HCT116 (cell line): ENCODE measurements around the gene MUSTN1. TPM values are rescaled to one million over a fixed set of nuclear protein-coding genes. Genes with fewer than 3 reads are reported as not detected.

Experiments
- ATAC-seq: fragments of 200-7000 bp; cut with Tn5 transposase; 2 replicates; pipeline ENCODE4 v1.9.1; 2020; ENCODE audit warnings: mild to moderate bottlenecking, moderate library complexity
- BruUV-seq: library from RNA; stranded (reverse); fragments of 400-500 nt; replicated peaks from 2 replicates; lab custom pipeline; 2021; lab: Mats Ljungman, UMichigan
- CTCF ChIA-PET: fragments of 300-600 bp; sonication (Branson Sonifier 250); formaldehyde crosslinking; loops from one replicate; lab custom pipeline; 2021; ENCODE audit warnings: antibody characterized with exemption; lab: Charles Lee
- POLR2A ChIA-PET: fragments of 300-600, 350-600 bp; sonication (Branson Sonifier 250); formaldehyde crosslinking; loops from one replicate; lab custom pipeline; 2021; ENCODE audit warnings: antibody characterized with exemption; lab: Charles Lee
- RAD21 ChIA-PET, 2 experiments: fragments of 300-600 bp; sonication (Branson Sonifier 250); formaldehyde crosslinking; loops; one replicate each; lab custom pipeline; 2023; ENCODE audit warnings: low total read pairs in 2 of 2; ENCODE audit not compliant: uncharacterized antibody in 2 of 2, unreplicated experiment in 2 of 2, low non-redundant PET in 1 of 2; lab: Charles Lee
- DNase-seq: peaks from one replicate; pipeline ENCODE4 v3.0.0-alpha.2; 2010; ENCODE audit warnings: low read depth, low spot score
- H2AFZ ChIP-seq: fragments of 200-600 bp; shearing (Covaris generic), sonication (generic); 2 replicates; pipeline ENCODE4 v1.6.1; 2017; ENCODE audit warnings: low read depth, mixed run types, mixed read lengths, antibody characterized with exemption, low read length; ENCODE audit not compliant: poor library complexity, severe bottlenecking
- H3K27ac ChIP-seq: 2 replicates; pipeline ENCODE4 v1.5.1; 2012; ENCODE audit warnings: low read depth, low read length
- H3K27me3 ChIP-seq: fragments of 200-600 bp; sonication (generic); 2 replicates; pipeline ENCODE4 v1.6.1; 2016; ENCODE audit warnings: mixed run types, low read length, mixed read lengths; ENCODE audit not compliant: insufficient read depth
- H3K36me3 ChIP-seq, 2 experiments: fragments of 200-500 bp in 1 of 2; fragments of 200-600 bp in 1 of 2; sonication (Bioruptor generic) in 1 of 2; sonication (generic) in 1 of 2; 2 replicates each; pipeline versions ENCODE4 v1.5.1 to v1.6.1; 2014 to 2016; ENCODE audit warnings: low read length in 2 of 2, inconsistent platforms in 1 of 2, mixed read lengths in 1 of 2, mixed run types in 1 of 2; ENCODE audit not compliant: insufficient read depth in 2 of 2, control insufficient read depth in 1 of 2
- H3K4me1 ChIP-seq, 2 experiments: fragments of 200-600 bp in 1 of 2; sonication (generic) in 1 of 2; 2 replicates each; pipeline versions ENCODE4 v1.5.1 to v1.6.1; 2012 to 2017; ENCODE audit warnings: low read length in 2 of 2, inconsistent platforms in 1 of 2, mild to moderate bottlenecking in 1 of 2, mixed read lengths in 1 of 2, mixed run types in 1 of 2, moderate library complexity in 1 of 2; ENCODE audit not compliant: insufficient read depth in 2 of 2, control insufficient read depth in 1 of 2
- H3K4me2 ChIP-seq: fragments of 200-600 bp; sonication (generic); 2 replicates; pipeline ENCODE4 v1.6.1; 2017; ENCODE audit warnings: mixed run types, low read length, mixed read lengths
- H3K4me3 ChIP-seq, 2 experiments: fragments of 200-600 bp in 1 of 2; sonication (generic) in 1 of 2; replicated peaks in 1 of 2; 2 replicates each; pipeline ENCODE4 v1.5.1; 2011 to 2016; ENCODE audit warnings: low read length in 2 of 2, control low read depth in 1 of 2, low read depth in 1 of 2, mild to moderate bottlenecking in 1 of 2, mixed read lengths in 1 of 2, mixed run types in 1 of 2
- H3K79me2 ChIP-seq: fragments of 200-600 bp; sonication (generic); 2 replicates; pipeline ENCODE4 v1.6.1; 2017; ENCODE audit warnings: mild to moderate bottlenecking, mixed run types, low read length, moderate library complexity, mixed read lengths; ENCODE audit not compliant: insufficient read depth
- H3K9ac ChIP-seq: fragments of 200-600 bp; sonication (generic); 2 replicates; pipeline ENCODE4 v1.6.1; 2016; ENCODE audit warnings: low read length, mixed read lengths
- H3K9me2 ChIP-seq: fragments of 200-600 bp; sonication (generic), shearing (Covaris generic); 2 replicates; pipeline ENCODE4 v1.6.1; 2017; ENCODE audit warnings: mixed run types, mild to moderate bottlenecking, moderate library complexity; ENCODE audit not compliant: insufficient read depth
- H3K9me3 ChIP-seq, 2 experiments: fragments of 200-500 bp in 1 of 2; fragments of 200-600 bp in 1 of 2; sonication (Bioruptor generic) in 1 of 2; sonication (generic) in 1 of 2; 2 replicates each; pipeline ENCODE4 v1.6.1; 2014 to 2017; ENCODE audit warnings: low read length in 2 of 2, mixed read lengths in 2 of 2, inconsistent platforms in 1 of 2, low read depth in 1 of 2, mild to moderate bottlenecking in 1 of 2, mixed run types in 1 of 2, moderate library complexity in 1 of 2; ENCODE audit not compliant: control insufficient read depth in 1 of 2, insufficient read depth in 1 of 2
- H4K20me1 ChIP-seq: fragments of 200-600 bp; sonication (generic), shearing (Covaris generic); 2 replicates; pipeline ENCODE4 v1.6.1; 2017; ENCODE audit warnings: mixed run types, mild to moderate bottlenecking, moderate library complexity; ENCODE audit not compliant: insufficient read depth
- CBX3 ChIP-seq: IDR thresholded peaks from 2 replicates; pipeline ENCODE4 v1.6.1; 2012; ENCODE audit warnings: low read depth
- CEBPB ChIP-seq: IDR thresholded peaks from 2 replicates; pipeline ENCODE4 v1.6.1; 2012; ENCODE audit warnings: low read depth
- EGR1 ChIP-seq: IDR thresholded peaks from 2 replicates; pipeline ENCODE4 v1.6.1; 2012; ENCODE audit warnings: low read depth
- ELF1 ChIP-seq: IDR thresholded peaks from 2 replicates; pipeline ENCODE4 v1.6.1; 2012; ENCODE audit warnings: low read depth, borderline replicate concordance
- EZH2 ChIP-seq: fragments of 200-600 bp; sonication (generic); IDR thresholded peaks from 2 replicates; pipeline ENCODE4 v1.6.1; 2017; ENCODE audit warnings: antibody characterized with exemption, mixed run types
- EZH2phosphoT487 ChIP-seq: fragments of 200-600 bp; IDR thresholded peaks from 2 replicates; pipeline ENCODE4 v1.6.1; 2018; ENCODE audit warnings: antibody characterized with exemption, borderline replicate concordance
- JUND ChIP-seq: IDR thresholded peaks from 2 replicates; pipeline ENCODE4 v1.6.1; 2012
- POLR2A ChIP-seq: IDR thresholded peaks from 2 replicates; pipeline ENCODE4 v1.7.0; 2011; ENCODE audit warnings: borderline replicate concordance; ENCODE audit not compliant: insufficient read depth, insufficient read length; ENCODE audit errors: extremely low read depth
- RAD21 ChIP-seq: IDR thresholded peaks from 2 replicates; pipeline ENCODE4 v1.6.1; 2012; ENCODE audit warnings: low read depth, mild to moderate bottlenecking
- SIN3A ChIP-seq: IDR thresholded peaks from 2 replicates; pipeline ENCODE4 v1.6.1; 2012; ENCODE audit warnings: low read depth
- YY1 ChIP-seq: IDR thresholded peaks from 2 replicates; pipeline ENCODE4 v1.6.1; 2011; ENCODE audit warnings: low read length, low read depth, moderate library complexity, mild to moderate bottlenecking; ENCODE audit not compliant: insufficient replicate concordance; ENCODE audit errors: extremely low read depth
- ZBTB33 ChIP-seq: IDR thresholded peaks from 2 replicates; pipeline ENCODE4 v1.6.1; 2011; ENCODE audit warnings: mild to moderate bottlenecking, low read length, moderate library complexity; ENCODE audit not compliant: insufficient replicate concordance; ENCODE audit errors: extremely low read depth
- ZFX ChIP-seq: fragments of 450-650 bp; IDR thresholded peaks from 2 replicates; pipeline ENCODE4 v1.6.1; 2017
- ZNF274 ChIP-seq: fragments of 200-500 bp; sonication (Bioruptor generic); IDR thresholded peaks from 2 replicates; pipeline ENCODE4 v1.6.1; 2014; ENCODE audit warnings: mild to moderate bottlenecking, low read depth, low read length, inconsistent platforms
- intact Hi-C: fragments of 100-400 bp; cut with micrococcal nuclease; formaldehyde crosslinking; loops from 2 replicates; pipeline ENCODE4 v1.10.0; 2022
- total RNA-seq: library from RNA; stranded (reverse); gene quantifications from one replicate; pipeline ENCODE4 v1.2.1, GENCODE V29; 2021; ENCODE audit not compliant: unreplicated experiment
- TF ChIP-seq, protein P1 (sequence below), 3 experiments: fragments of 200-600 bp in 1 of 3; sonication (generic) in 1 of 3; IDR thresholded peaks in 2 of 3; conservative IDR thresholded peaks in 1 of 3; 2 replicates each; pipeline ENCODE4 v1.5.1; 2012 to 2017; ENCODE audit warnings: low read depth in 2 of 3, low read length in 2 of 3, antibody characterized with exemption in 1 of 3, borderline replicate concordance in 1 of 3, control low read depth in 1 of 3, mild to moderate bottlenecking in 1 of 3, mixed read lengths in 1 of 3, mixed run types in 1 of 3, moderate library complexity in 1 of 3; ENCODE audit not compliant: insufficient read depth in 1 of 3
- TF ChIP-seq, protein P2 (sequence below): IDR thresholded peaks from 2 replicates; pipeline ENCODE4 v1.6.1; 2012; ENCODE audit warnings: low read depth
- TF ChIP-seq, protein P3 (sequence below): IDR thresholded peaks from 2 replicates; pipeline ENCODE4 v1.6.1; 2012

MUSTN1 gene
- total RNA-seq, 1 experiment from 2014 or later = 0.44 TPM

DNA sequence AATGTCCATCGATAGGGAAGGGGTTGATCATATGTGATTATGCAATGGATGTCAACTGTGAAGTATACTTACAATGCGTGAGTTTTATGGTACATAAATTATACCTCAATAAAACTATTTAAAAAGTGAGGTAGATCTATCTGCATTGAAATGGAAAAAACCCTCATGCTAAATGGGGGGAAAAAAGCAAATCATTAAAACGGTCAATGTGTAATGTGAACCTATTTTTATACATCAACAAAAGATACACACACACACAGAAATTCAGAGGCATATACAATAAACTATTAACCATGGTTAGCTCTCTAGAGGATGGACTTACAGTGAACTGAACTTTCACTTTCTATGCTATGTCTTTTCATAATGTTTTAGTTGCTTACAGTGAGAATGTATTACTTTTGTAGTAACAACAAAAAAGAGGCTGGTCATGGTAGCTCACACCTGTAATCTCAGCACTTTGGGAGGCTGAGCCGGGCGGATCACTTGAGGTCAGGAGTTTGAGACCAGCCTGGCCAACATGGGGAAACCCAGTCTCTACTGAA lies 39.4 kb upstream of the MUSTN1 start:
- ChIA-PET CTCF (interaction anchor here (1.0 kb wide), 1 partner anchor 61 kb away, joined by 3 read pairs; no protein-coding TSS in a partner anchor), RAD21 (no interaction called here), POLR2A (no interaction called here)
- no peaks in the 10 kb centered on the region; a peak in 1 of 4 replicates for H3K4me1 ChIP-seq
- ATAC-seq (no peak), DNase-seq (no peak)
- intact Hi-C loops = no loop called here
- H3K36me3 ChIP-seq = no peaks in the 10 kb centered on the region
- no peaks in the 10 kb centered on the region for H3K9me2 ChIP-seq
- no peaks in the 10 kb centered on the region for H3K27me3 ChIP-seq
- H2AFZ ChIP-seq = no peak overlapping the region
- H3K9me3 ChIP-seq = no peaks in the 10 kb centered on the region
- TF ChIP-seq, protein P1, sequence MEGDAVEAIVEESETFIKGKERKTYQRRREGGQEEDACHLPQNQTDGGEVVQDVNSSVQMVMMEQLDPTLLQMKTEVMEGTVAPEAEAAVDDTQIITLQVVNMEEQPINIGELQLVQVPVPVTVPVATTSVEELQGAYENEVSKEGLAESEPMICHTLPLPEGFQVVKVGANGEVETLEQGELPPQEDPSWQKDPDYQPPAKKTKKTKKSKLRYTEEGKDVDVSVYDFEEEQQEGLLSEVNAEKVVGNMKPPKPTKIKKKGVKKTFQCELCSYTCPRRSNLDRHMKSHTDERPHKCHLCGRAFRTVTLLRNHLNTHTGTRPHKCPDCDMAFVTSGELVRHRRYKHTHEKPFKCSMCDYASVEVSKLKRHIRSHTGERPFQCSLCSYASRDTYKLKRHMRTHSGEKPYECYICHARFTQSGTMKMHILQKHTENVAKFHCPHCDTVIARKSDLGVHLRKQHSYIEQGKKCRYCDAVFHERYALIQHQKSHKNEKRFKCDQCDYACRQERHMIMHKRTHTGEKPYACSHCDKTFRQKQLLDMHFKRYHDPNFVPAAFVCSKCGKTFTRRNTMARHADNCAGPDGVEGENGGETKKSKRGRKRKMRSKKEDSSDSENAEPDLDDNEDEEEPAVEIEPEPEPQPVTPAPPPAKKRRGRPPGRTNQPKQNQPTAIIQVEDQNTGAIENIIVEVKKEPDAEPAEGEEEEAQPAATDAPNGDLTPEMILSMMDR (IDR thresholded peaks at IDR 0.05 in 2 of 3, conservative IDR thresholded peaks at IDR 0.05 in 1 of 3; ENCODE audit: borderline replicate concordance in 1 of 3, insufficient read depth in 1 of 3, low read depth in 2 of 3, low read length in 2 of 3) = no peak
- TF ChIP-seq EZH2 = no peak
- TF ChIP-seq ZNF274 = no peak
- no peak for TF ChIP-seq ZBTB33
- no peak for TF ChIP-seq EZH2phosphoT487
- no peak for TF ChIP-seq SIN3A
- TF ChIP-seq, protein P2, sequence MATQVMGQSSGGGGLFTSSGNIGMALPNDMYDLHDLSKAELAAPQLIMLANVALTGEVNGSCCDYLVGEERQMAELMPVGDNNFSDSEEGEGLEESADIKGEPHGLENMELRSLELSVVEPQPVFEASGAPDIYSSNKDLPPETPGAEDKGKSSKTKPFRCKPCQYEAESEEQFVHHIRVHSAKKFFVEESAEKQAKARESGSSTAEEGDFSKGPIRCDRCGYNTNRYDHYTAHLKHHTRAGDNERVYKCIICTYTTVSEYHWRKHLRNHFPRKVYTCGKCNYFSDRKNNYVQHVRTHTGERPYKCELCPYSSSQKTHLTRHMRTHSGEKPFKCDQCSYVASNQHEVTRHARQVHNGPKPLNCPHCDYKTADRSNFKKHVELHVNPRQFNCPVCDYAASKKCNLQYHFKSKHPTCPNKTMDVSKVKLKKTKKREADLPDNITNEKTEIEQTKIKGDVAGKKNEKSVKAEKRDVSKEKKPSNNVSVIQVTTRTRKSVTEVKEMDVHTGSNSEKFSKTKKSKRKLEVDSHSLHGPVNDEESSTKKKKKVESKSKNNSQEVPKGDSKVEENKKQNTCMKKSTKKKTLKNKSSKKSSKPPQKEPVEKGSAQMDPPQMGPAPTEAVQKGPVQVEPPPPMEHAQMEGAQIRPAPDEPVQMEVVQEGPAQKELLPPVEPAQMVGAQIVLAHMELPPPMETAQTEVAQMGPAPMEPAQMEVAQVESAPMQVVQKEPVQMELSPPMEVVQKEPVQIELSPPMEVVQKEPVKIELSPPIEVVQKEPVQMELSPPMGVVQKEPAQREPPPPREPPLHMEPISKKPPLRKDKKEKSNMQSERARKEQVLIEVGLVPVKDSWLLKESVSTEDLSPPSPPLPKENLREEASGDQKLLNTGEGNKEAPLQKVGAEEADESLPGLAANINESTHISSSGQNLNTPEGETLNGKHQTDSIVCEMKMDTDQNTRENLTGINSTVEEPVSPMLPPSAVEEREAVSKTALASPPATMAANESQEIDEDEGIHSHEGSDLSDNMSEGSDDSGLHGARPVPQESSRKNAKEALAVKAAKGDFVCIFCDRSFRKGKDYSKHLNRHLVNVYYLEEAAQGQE = no peak
- TF ChIP-seq JUND = no peak
- TF ChIP-seq RAD21 = no peak
- TF ChIP-seq EGR1 = no peak
- TF ChIP-seq CBX3 = no peak
- TF ChIP-seq, protein P3, sequence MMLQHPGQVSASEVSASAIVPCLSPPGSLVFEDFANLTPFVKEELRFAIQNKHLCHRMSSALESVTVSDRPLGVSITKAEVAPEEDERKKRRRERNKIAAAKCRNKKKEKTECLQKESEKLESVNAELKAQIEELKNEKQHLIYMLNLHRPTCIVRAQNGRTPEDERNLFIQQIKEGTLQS = no peak
- no peak for TF ChIP-seq CEBPB
- TF ChIP-seq ZFX = no peak
- no peak for TF ChIP-seq POLR2A
- TF ChIP-seq ELF1 = no peak
- no peak for TF ChIP-seq YY1
- H3K4me3 ChIP-seq = no peak overlapping the region
- no peak overlapping the region for H3K9ac ChIP-seq
- no TSS peak for BruUV-seq
- 0 out of 2 replicates have a peak, but pooled peaks cover 3% of the 10 kb centered on the region for H3K79me2 ChIP-seq
- no peaks in the 10 kb centered on the region for H4K20me1 ChIP-seq
- H3K27ac ChIP-seq = no peak overlapping the region
- H3K4me2 ChIP-seq = no peak overlapping the region
